NB4 (cell line): ENCODE results near the gene SMCO4.

Source experiments
- DNase-seq: peaks from one replicate; pipeline ENCODE4 v3.0.0; 2010; ENCODE audit warnings: low read depth
- H3K4me3 ChIP-seq: one replicate; pipeline ENCODE4 v1.5.1; 2011; ENCODE audit warnings: mild to moderate bottlenecking, low read depth, low read length, moderate library complexity
- MAX ChIP-seq: IDR thresholded peaks from 2 replicates; pipeline ENCODE4 v1.6.1; 2011; ENCODE audit warnings: low read depth, low read length
- MYC ChIP-seq: IDR thresholded peaks from 2 replicates; pipeline ENCODE4 v1.6.1; 2011; ENCODE audit warnings: low read depth, low read length
- POLR2A ChIP-seq: IDR thresholded peaks from 2 replicates; pipeline ENCODE4 v1.6.1; 2011; ENCODE audit warnings: mild to moderate bottlenecking; ENCODE audit not compliant: insufficient read length; ENCODE audit errors: extremely low read depth
- TF ChIP-seq, protein P1 (sequence below): IDR thresholded peaks from one replicate; pipeline ENCODE4 v1.5.1; 2012; ENCODE audit warnings: low read depth, low read length

Gene SMCO4

GRCh38 chr11:93549976-93550375 is 6.8 kb upstream of the SMCO4 start:
- DNase-seq = no peak
- no peak overlapping the region for H3K4me3 ChIP-seq
- no peak for TF ChIP-seq POLR2A
- TF ChIP-seq MAX = no peak
- TF ChIP-seq MYC = no peak
- TF ChIP-seq, protein P1, sequence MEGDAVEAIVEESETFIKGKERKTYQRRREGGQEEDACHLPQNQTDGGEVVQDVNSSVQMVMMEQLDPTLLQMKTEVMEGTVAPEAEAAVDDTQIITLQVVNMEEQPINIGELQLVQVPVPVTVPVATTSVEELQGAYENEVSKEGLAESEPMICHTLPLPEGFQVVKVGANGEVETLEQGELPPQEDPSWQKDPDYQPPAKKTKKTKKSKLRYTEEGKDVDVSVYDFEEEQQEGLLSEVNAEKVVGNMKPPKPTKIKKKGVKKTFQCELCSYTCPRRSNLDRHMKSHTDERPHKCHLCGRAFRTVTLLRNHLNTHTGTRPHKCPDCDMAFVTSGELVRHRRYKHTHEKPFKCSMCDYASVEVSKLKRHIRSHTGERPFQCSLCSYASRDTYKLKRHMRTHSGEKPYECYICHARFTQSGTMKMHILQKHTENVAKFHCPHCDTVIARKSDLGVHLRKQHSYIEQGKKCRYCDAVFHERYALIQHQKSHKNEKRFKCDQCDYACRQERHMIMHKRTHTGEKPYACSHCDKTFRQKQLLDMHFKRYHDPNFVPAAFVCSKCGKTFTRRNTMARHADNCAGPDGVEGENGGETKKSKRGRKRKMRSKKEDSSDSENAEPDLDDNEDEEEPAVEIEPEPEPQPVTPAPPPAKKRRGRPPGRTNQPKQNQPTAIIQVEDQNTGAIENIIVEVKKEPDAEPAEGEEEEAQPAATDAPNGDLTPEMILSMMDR = no peak

DNA sequence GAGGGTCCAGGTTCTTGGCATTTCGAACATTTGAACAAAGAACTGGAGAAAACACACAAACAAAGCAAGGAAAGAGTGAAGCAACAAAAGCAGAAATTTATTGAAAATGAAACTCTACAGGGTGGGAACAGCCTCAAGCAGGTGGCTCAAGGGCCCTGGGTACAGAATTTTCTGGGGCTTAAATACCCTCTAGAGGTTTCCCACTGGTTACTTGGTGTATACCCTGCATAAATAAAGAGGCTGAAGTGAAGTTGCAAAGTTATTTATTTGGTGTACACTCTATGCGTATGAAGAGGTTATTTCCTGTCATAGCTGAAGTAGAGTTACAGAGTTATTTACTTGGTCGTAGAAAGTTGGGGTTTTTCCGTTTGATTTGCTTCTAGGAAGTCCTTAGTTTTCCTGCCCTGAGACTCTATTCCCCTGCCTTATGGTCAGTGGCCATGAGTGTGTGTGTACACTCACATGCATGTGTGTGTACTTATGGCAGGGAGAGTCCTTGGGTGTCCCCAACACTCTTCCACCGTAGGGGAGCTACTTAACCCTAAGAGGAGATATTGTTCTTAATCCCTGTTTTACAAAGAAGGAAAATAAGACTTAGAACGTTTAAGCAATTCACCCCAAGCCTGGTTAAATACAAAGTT is 5.6 kb upstream of the SMCO4 start:
- no peak overlapping the region for H3K4me3 ChIP-seq
- no peak for DNase-seq
- TF ChIP-seq POLR2A = no peak
- no peak for TF ChIP-seq MYC
- TF ChIP-seq, protein P1 = no peak
- no peak for TF ChIP-seq MAX

DNA sequence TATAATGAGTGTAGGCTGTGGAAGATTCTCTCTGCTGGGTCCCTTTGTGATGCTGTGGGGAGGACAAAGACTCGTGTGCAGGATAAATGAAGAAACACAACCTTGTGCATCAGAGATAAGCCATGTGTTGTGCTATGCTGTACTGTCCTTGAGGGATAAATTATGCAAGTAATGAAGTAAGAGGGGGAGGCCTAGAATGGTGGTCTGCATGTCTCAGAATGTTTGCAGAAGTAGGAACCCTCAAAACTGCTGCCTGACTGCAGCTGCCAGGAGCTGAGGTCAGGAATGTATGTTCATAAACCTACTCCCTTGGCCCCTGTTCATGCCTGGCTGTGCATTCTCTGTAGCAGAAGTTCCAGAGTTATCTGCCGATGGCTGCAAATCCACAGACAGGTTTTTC is 4.6 kb upstream of the SMCO4 start:
- H3K4me3 ChIP-seq = no peak overlapping the region
- DNase-seq = peak; percentile 64
- TF ChIP-seq POLR2A = no peak
- peak; percentile 64 for TF ChIP-seq MAX
- TF ChIP-seq, protein P1 = no peak
- peak; percentile 53 for TF ChIP-seq MYC

- no peak for DNase-seq
- H3K4me3 ChIP-seq = no peak overlapping the region
- TF ChIP-seq MAX = no peak
- TF ChIP-seq, protein P1 = no peak
- TF ChIP-seq MYC = no peak
- TF ChIP-seq POLR2A = no peak
These were observed 3.8 kb upstream of the SMCO4 start for GRCh38 chr11:93547028-93547427.

- TF ChIP-seq MAX (no peak), MYC (no peak), POLR2A (no peak)
- TF ChIP-seq, protein P1 = no peak
- no peak overlapping the region for H3K4me3 ChIP-seq
- peak; percentile 22 for DNase-seq
These were observed 2.4 kb upstream of the SMCO4 start for GRCh38 chr11:93545566-93545965.

DNA sequence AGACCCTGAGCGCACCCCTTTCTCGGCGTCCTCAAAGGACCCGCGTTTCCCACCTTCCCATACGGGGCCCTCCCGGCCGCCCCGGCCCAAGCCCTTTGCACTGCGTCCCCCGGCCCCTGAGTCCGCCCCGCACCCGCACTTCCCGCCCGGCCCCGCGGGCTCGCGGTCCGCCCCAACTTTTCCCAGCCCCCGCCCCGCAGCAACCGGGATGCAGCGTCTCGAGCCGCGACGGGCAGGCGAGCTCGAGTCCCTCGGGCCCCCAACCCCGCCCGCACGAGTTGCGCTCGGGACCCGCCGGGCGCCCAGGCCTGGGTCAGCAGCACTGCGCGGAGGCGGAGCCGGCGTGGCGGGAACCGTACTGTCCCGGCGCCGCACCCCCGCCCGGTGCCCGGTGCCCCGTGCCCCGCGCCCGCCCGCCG is 371 bp downstream of the SMCO4 start:
- H3K4me3 ChIP-seq = peak overlapping the region; percentile 63
- no peak for TF ChIP-seq POLR2A
- TF ChIP-seq, protein P1 = no peak
- no peak for TF ChIP-seq MYC
- TF ChIP-seq MAX = no peak
- no peak for DNase-seq
